Measurements from ENCODE around the gene IL6ST. TPM values are rescaled to one million over a fixed set of nuclear protein-coding genes. Genes with fewer than 3 reads are reported as not detected.

The IL6ST gene
- total RNA-seq (2022; extraction: Qiagen RNA extraction; ENCODE audit: low read depth) = 34.7 to 84.5 TPM (median 46.6 TPM) in 5 replicates

DNA sequence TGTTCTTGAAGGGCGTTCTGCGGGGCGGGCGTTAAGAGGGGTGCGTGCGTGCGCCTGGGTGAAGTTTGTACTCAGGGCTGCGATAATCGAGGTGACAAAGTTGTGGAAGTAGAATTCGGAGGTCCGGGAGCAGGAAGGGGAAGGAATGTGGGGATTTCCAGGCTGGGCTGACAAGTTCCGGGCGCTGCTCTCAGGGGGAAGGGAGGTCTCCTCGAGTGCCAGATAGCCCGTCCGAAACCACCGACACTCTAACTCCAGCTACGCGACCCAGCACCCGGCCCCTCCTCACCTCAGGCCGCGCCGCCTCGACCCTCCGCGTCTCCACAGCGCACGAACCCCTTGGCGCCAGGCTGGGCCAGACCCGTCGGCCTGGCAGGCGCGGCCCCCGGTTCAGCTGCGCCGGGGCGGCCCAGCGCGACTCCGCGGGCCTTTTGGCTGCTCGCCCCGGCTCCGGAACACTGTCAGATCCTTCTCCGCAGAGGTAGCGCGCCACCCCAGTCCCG is at the start of gene IL6ST:
Gene IL6ST, minus strand, starts transcription at position 469 of the 503 bp plus-strand sequence. CDS start 18,685 bp downstream, outside the sequence.

Other genes with a start within 250 kb of the IL6ST start
- 1.3 to 2.0 TPM (median 1.9 TPM) in 5 replicates for gene IL31RA, start 143.6 kb downstream of the IL6ST start, total RNA-seq (2022; extraction: Qiagen RNA extraction; ENCODE audit: low read depth)
- 0.03 to 0.09 TPM in 2 of 5 replicates, not detected in the others for gene ANKRD55, start 238.4 kb upstream of the IL6ST start, total RNA-seq (2022; extraction: Qiagen RNA extraction; ENCODE audit: low read depth)